GM18526 (cell line): ENCODE measurements around the gene KREMEN1.

Experiments used
- POLR2A ChIP-seq: IDR thresholded peaks from 3 replicates; pipeline ENCODE4 v1.6.1; 2011; ENCODE audit not compliant: insufficient read length; ENCODE audit errors: extremely low read depth

Gene KREMEN1

GRCh38 chr22:29145321-29146072, 72.7 kb downstream of the KREMEN1 start:
- TF ChIP-seq POLR2A = no peak

- TF ChIP-seq POLR2A = no peak
Measured at GRCh38 chr22:29146091-29146560, 73.3 kb downstream of the KREMEN1 start.

- no peak for TF ChIP-seq POLR2A
Measured at GRCh38 chr22:29146771-29147170, 73.9 kb downstream of the KREMEN1 start.

- no peak for TF ChIP-seq POLR2A
Measured at GRCh38 chr22:29147331-29147899, 74.6 kb downstream of the KREMEN1 start.

- no peak for TF ChIP-seq POLR2A
Measured at GRCh38 chr22:29148036-29148435, 75.2 kb downstream of the KREMEN1 start.

GRCh38 chr22:29148826-29149225, 76.0 kb downstream of the KREMEN1 start:
- no peak for TF ChIP-seq POLR2A

- TF ChIP-seq POLR2A = no peak
Measured at GRCh38 chr22:29149841-29150555, 77.2 kb downstream of the KREMEN1 start.

GRCh38 chr22:29150701-29151100, 77.9 kb downstream of the KREMEN1 start:
- no peak for TF ChIP-seq POLR2A

- TF ChIP-seq POLR2A = no peak
Measured at GRCh38 chr22:29151316-29151715, 78.5 kb downstream of the KREMEN1 start.

GRCh38 chr22:29152045-29152953, 79.5 kb downstream of the KREMEN1 start:
- TF ChIP-seq POLR2A = no peak

- no peak for TF ChIP-seq POLR2A
Measured at GRCh38 chr22:29152954-29153719, 80.3 kb downstream of the KREMEN1 start.

- no peak for TF ChIP-seq POLR2A
Measured at GRCh38 chr22:29154364-29155048, 81.7 kb downstream of the KREMEN1 start.

GRCh38 chr22:29155966-29156365, 83.1 kb downstream of the KREMEN1 start:
- TF ChIP-seq POLR2A = no peak

GRCh38 chr22:29156507-29156906, 83.7 kb downstream of the KREMEN1 start:
- no peak for TF ChIP-seq POLR2A
